H1 (cell line): ENCODE measurements around the gene IL21. TPM values are rescaled to one million over a fixed set of nuclear protein-coding genes. Genes with fewer than 3 reads are reported as not detected.

Source experiments
- CTCF ChIA-PET: fragments of 300-600 bp; sonication (Branson Sonifier 250); formaldehyde crosslinking; loops from one replicate; lab custom pipeline; 2021; ENCODE audit not compliant: partially characterized antibody; lab: Charles Lee
- POLR2A ChIA-PET: fragments of 300-600 bp; sonication (Branson Sonifier 250); formaldehyde crosslinking; loops from one replicate; lab custom pipeline; 2021; ENCODE audit warnings: inconsistent platforms; ENCODE audit not compliant: partially characterized antibody; lab: Charles Lee
- DNase-seq, 2 experiments: peaks; one replicate each; pipeline versions ENCODE4 v3.0.0 to v3.0.0-alpha.2; 2010 to 2022; ENCODE audit warnings: low spot score in 2 of 2, low read depth in 1 of 2, mixed read lengths in 1 of 2
- FAIRE-seq: peaks from 2 replicates; lab custom pipeline; 2011; peaks lifted over from hg19 to GRCh38; lab: Jason Lieb, UNC
- H2AFZ ChIP-seq: 2 replicates; pipeline ENCODE4 v1.8.1; 2012; ENCODE audit warnings: low read length, inconsistent platforms
- H2AK5ac ChIP-seq: 2 replicates; pipeline ENCODE4 v1.6.1; 2013; ENCODE audit warnings: low read depth, low read length
- H2BK120ac ChIP-seq: replicated peaks from 2 replicates; pipeline ENCODE3; 2013; ENCODE audit warnings: low read depth, low read length, inconsistent platforms
- H2BK12ac ChIP-seq: 2 replicates; pipeline ENCODE4 v1.6.1; 2013; ENCODE audit warnings: low read depth, low read length
- H2BK15ac ChIP-seq: 2 replicates; pipeline ENCODE4 v1.6.1; 2013; ENCODE audit warnings: low read length
- H2BK20ac ChIP-seq: 2 replicates; pipeline ENCODE4 v1.6.1; 2013; ENCODE audit warnings: low read length
- H2BK5ac ChIP-seq: 2 replicates; pipeline ENCODE4 v1.6.1; 2013; ENCODE audit warnings: low read depth, low read length
- H3K14ac ChIP-seq: 2 replicates; pipeline ENCODE4 v1.6.1; 2013; ENCODE audit warnings: inconsistent platforms; ENCODE audit not compliant: insufficient read length
- H3K18ac ChIP-seq: 2 replicates; pipeline ENCODE4 v1.6.1; 2013; ENCODE audit warnings: low read length; ENCODE audit errors: extremely low read depth
- H3K23ac ChIP-seq: 2 replicates; pipeline ENCODE4 v1.6.1; 2013; ENCODE audit warnings: inconsistent platforms; ENCODE audit not compliant: insufficient read length
- H3K23me2 ChIP-seq: 2 replicates; pipeline ENCODE4 v1.6.1; 2013; ENCODE audit warnings: low read depth, low read length
- H3K27ac ChIP-seq: 2 replicates; pipeline ENCODE4 v1.6.1; 2011; ENCODE audit warnings: low read depth, low read length, inconsistent platforms
- H3K27me3 ChIP-seq, 4 experiments: replicated peaks in 1 of 4; 1 replicate in 1 of 4; 2 replicates in 3 of 4; pipeline versions ENCODE4 v1.6.1 to v1.8.1; 2011 to 2013; ENCODE audit warnings: low read length in 3 of 4, mild to moderate bottlenecking in 3 of 4, inconsistent platforms in 2 of 4, mixed read lengths in 2 of 4, moderate library complexity in 1 of 4; ENCODE audit not compliant: control insufficient read depth in 3 of 4, insufficient read depth in 3 of 4; ENCODE audit errors: extremely low read depth in 1 of 4
- H3K36me3 ChIP-seq, 4 experiments: 2 replicates each; pipeline versions ENCODE4 v1.6.1 to v1.8.1; 2011 to 2013; ENCODE audit warnings: mild to moderate bottlenecking in 4 of 4, low read length in 3 of 4, moderate library complexity in 2 of 4, control low read depth in 1 of 4, inconsistent platforms in 1 of 4; ENCODE audit not compliant: insufficient read depth in 4 of 4, control insufficient read depth in 2 of 4
- H3K4ac ChIP-seq: replicated peaks from 2 replicates; pipeline ENCODE3; 2013; ENCODE audit warnings: low read length, low read depth, mixed read lengths, inconsistent platforms; ENCODE audit not compliant: insufficient read length
- H3K4me1 ChIP-seq, 4 experiments: replicated peaks in 1 of 4; 1 replicate in 1 of 4; 2 replicates in 3 of 4; pipeline versions ENCODE4 v1.6.1 to v1.8.1; 2011 to 2013; ENCODE audit warnings: low read length in 3 of 4, inconsistent platforms in 2 of 4, mixed read lengths in 1 of 4; ENCODE audit not compliant: insufficient read depth in 4 of 4, control insufficient read depth in 3 of 4
- H3K4me2 ChIP-seq, 2 experiments: 2 replicates each; pipeline versions ENCODE4 v1.6.1 to v1.8.1; 2011 to 2013; ENCODE audit warnings: low read depth in 2 of 2, low read length in 2 of 2, control low read depth in 1 of 2, inconsistent platforms in 1 of 2, mild to moderate bottlenecking in 1 of 2; ENCODE audit not compliant: insufficient read depth in 1 of 2
- H3K4me3 ChIP-seq, 4 experiments: fragments of 200-600, 300-600 bp in 1 of 4; sonication (generic), shearing (Covaris generic), sonication (Bioruptor Twin) in 1 of 4; 2 replicates each; pipeline versions ENCODE4 v1.5.1 to v1.8.1; 2011 to 2016; ENCODE audit warnings: low read length in 4 of 4, low read depth in 3 of 4, control low read depth in 2 of 4, inconsistent platforms in 2 of 4, mild to moderate bottlenecking in 2 of 4, mixed read lengths in 1 of 4, moderate library complexity in 1 of 4; ENCODE audit not compliant: insufficient read depth in 2 of 4; ENCODE audit errors: extremely low read depth in 1 of 4
- H3K56ac ChIP-seq: replicated peaks from 2 replicates; pipeline ENCODE3; 2013; ENCODE audit warnings: low read depth, mild to moderate bottlenecking, mixed read lengths, low read length, inconsistent platforms; ENCODE audit not compliant: insufficient read length
- H3K79me1 ChIP-seq: 2 replicates; pipeline ENCODE4 v1.6.1; 2013; ENCODE audit warnings: low read depth, low read length, control low read depth
- H3K79me2 ChIP-seq, 2 experiments: 2 replicates each; pipeline versions ENCODE4 v1.6.1 to v1.8.1; 2012 to 2013; ENCODE audit warnings: low read length in 2 of 2, mild to moderate bottlenecking in 2 of 2, inconsistent platforms in 1 of 2; ENCODE audit not compliant: insufficient read depth in 2 of 2, control insufficient read depth in 1 of 2
- H3K9ac ChIP-seq, 4 experiments: replicated peaks in 1 of 4; 1 replicate in 1 of 4; 2 replicates in 3 of 4; pipeline versions ENCODE4 v1.6.1 to v1.8.1; 2011 to 2013; ENCODE audit warnings: low read depth in 3 of 4, low read length in 3 of 4, control low read depth in 2 of 4, mild to moderate bottlenecking in 2 of 4, moderate library complexity in 2 of 4, inconsistent platforms in 1 of 4; ENCODE audit errors: extremely low read depth in 1 of 4
- H3K9me3 ChIP-seq, 2 experiments: 2 replicates each; pipeline versions ENCODE4 v1.6.1 to v1.8.1; 2012 to 2013; ENCODE audit warnings: mild to moderate bottlenecking in 2 of 2, moderate library complexity in 2 of 2, control low read depth in 1 of 2, inconsistent platforms in 1 of 2, low read depth in 1 of 2, low read length in 1 of 2, mixed read lengths in 1 of 2; ENCODE audit not compliant: insufficient read depth in 2 of 2
- H4K20me1 ChIP-seq, 2 experiments: replicated peaks in 1 of 2; 2 replicates each; pipeline versions ENCODE3 to v1.8.1; 2011 to 2013; ENCODE audit warnings: inconsistent platforms in 2 of 2, low read length in 2 of 2, mild to moderate bottlenecking in 1 of 2; ENCODE audit not compliant: insufficient read depth in 2 of 2, control insufficient read depth in 1 of 2
- H4K5ac ChIP-seq: 2 replicates; pipeline ENCODE4 v1.6.1; 2013; ENCODE audit warnings: low read length, low read depth, mixed read lengths, inconsistent platforms; ENCODE audit not compliant: insufficient read length
- H4K8ac ChIP-seq: 2 replicates; pipeline ENCODE4 v1.8.0; 2013; ENCODE audit warnings: mild to moderate bottlenecking, moderate library complexity, low read length, inconsistent platforms; ENCODE audit not compliant: insufficient read depth; ENCODE audit errors: extremely low read depth
- H4K91ac ChIP-seq: replicated peaks from 2 replicates; pipeline ENCODE3; 2013; ENCODE audit warnings: low read length, mixed read lengths, inconsistent platforms; ENCODE audit not compliant: insufficient read length
- ASH2L ChIP-seq: fragments of 200-600, 300-600 bp; sonication (generic); IDR thresholded peaks from one replicate; pipeline ENCODE4 v1.7.1; 2017; ENCODE audit warnings: low read length
- POLR2A ChIP-seq, 2 experiments: IDR thresholded peaks; 1 replicate in 1 of 2; 2 replicates in 1 of 2; pipeline ENCODE4 v1.6.1; 2011; ENCODE audit warnings: low read depth in 2 of 2, low read length in 2 of 2, mild to moderate bottlenecking in 2 of 2; ENCODE audit errors: control extremely low read depth in 1 of 2
- WGBS, 2 experiments: shearing (Covaris generic) in 1 of 2; methylation state at CpG; one replicate each; pipeline versions ENCODE4 v1.1.6 to v1.1.7; 2013 to 2015; ENCODE audit warnings: low lambda C conversion rate in 2 of 2, mixed read lengths in 2 of 2, inconsistent platforms in 1 of 2, low coverage in 1 of 2, missing lambda C conversion rate in 1 of 2; ENCODE audit not compliant: insufficient replicate concordance in 2 of 2, insufficient coverage in 1 of 2, insufficient read length in 1 of 2; ENCODE audit errors: extremely low coverage in 1 of 2, missing lambda C conversion rate in 1 of 2; 5-methylcytosine and 5-hydroxymethylcytosine counted together
- polyA plus RNA-seq, 7 experiments: library from polyadenylated mRNA; depleted of rRNA in 3 of 7; stranded (reverse) in 5 of 7; unstranded in 2 of 7; fragments of >200 nt in 5 of 7; fragments of 200-250 nt in 2 of 7; gene quantifications; 1 replicate in 5 of 7; 2 replicates in 1 of 7; 4 replicates in 1 of 7; pipeline versions ENCODE4 v1.2.1 to v1.2.3, GENCODE V29; 2011 to 2013; ENCODE audit warnings: missing spikeins in 2 of 7, mixed read lengths in 2 of 7
- total RNA-seq: library from RNA; stranded (reverse); fragmentation: NEBNext Ultra II Directional; extraction: Animal tissue kit (Norgen Biotek cat#: 25700); gene quantifications from 2 replicates; pipeline ENCODE4 v1.2.1, GENCODE V29; 2021

The IL21 gene
- total and polyA plus RNA-seq, 2 of the 8 experiments (the other 6 are each of a cell fraction or from before 2014, with no cell fraction given) = not detected

DNA sequence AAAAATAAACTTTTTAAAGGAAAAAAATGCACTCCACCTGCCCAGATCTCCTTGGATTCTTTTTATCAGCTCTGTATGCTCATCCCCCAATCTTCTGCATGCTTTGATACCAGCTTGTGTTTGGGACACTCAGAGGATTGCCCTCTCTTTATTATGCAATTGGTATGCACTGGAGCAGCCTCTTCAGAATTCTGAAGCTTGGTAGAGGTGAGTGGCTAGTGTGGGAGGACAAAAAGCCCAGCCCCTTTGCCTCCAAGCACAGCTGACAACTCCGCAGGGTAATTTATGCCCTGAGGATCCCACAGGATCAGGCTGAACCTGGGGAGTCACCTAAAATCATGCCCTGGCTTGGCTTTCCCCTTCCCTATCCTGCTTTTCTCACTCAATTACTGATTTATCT lies 16.7 kb downstream of the IL21 start:
- Histone ChIP-seq H3K9me3 (no peaks in the 10 kb centered on the region), H3K4me1 (peaks cover 2 to 13% (median 7%) of the 10 kb centered on the region in 4 experiments; a peak in 4 of 7 replicates), H3K27ac (no peak overlapping the region), H4K5ac (no peak overlapping the region), H3K9ac (no peak overlapping the region), H2BK15ac (no peak overlapping the region), H3K23me2 (no peaks in the 10 kb centered on the region; the same call in 1 of the 2 replicates), H3K36me3 (no peaks in the 10 kb centered on the region), H3K56ac (no peak overlapping the region), H2AK5ac (no peak overlapping the region), H3K4me3 (no peak overlapping the region), H2BK5ac (peak overlapping the region; percentile 13; the same call in 1 of the 2 replicates), H4K20me1 (no peaks in the 10 kb centered on the region), H2AFZ (0 out of 2 replicates have a peak overlapping the region, but pooled peaks have one; percentile 70), H4K8ac (no peak overlapping the region), H3K79me2 (no peaks in the 10 kb centered on the region), H4K91ac (no peak overlapping the region), H3K23ac (no peak overlapping the region), H3K27me3 (no peaks in the 10 kb centered on the region), H3K4me2 (peak overlapping the region in 1 of 2 experiments; percentile 16; a peak in 2 of 4 replicates), H3K14ac (no peak overlapping the region), H2BK20ac (no peak overlapping the region; the same call in 1 of the 2 replicates), H3K18ac (no peak overlapping the region), H3K79me1 (no peaks in the 10 kb centered on the region), H2BK120ac (no peak overlapping the region), H3K4ac (no peak overlapping the region), H2BK12ac (no peak overlapping the region)
- POLR2A ChIA-PET = interaction anchor here (1.3 kb wide), 1 partner anchor 72 kb away, joined by 3 read pairs; no protein-coding TSS in a partner anchor
- 67% methylated on average over 1 of the region's 1 CpG; no CpG with 5 or more reads in 1 of the 2 experiments for WGBS, 2 experiments
- DNase-seq (no peak), FAIRE-seq (no peak)
- CTCF ChIA-PET = interaction anchor here (1.2 to 4.3 kb wide), 9 partner anchors 11 to 703 kb away, joined by 3 to 36 read pairs (median 6); no protein-coding TSS in a partner anchor
- TF ChIP-seq ASH2L (no peak), POLR2A (IDR thresholded peaks at IDR 0.05; ENCODE audit: control extremely low read depth in 1 of 2, low read depth in 2 of 2, low read length in 2 of 2) (no peak)
